Mucosa of descending colon (tissue), 3 donors: ENCODE data around the gene RASSF5. TPM values are rescaled to one million over a fixed set of nuclear protein-coding genes. Genes with fewer than 3 reads are reported as not detected.

Source experiments
- ATAC-seq: fragments of 200-7000 bp; cut with Tn5 transposase; one replicate; pipeline ENCODE4 v1.9.1; 2020; ENCODE audit warnings: mild to moderate bottlenecking, moderate library complexity
- DNase-seq, 3 donors: peaks; one replicate each; pipeline ENCODE4 v3.0.0-alpha.2; 2020
- H3K36me3 ChIP-seq: fragments of 200-600 bp; one replicate; pipeline ENCODE4 v1.8.0; 2021; ENCODE audit warnings: low read depth, mild to moderate bottlenecking
- H3K4me1 ChIP-seq: fragments of 200-600 bp; one replicate; pipeline ENCODE4 v1.8.0; 2021; ENCODE audit warnings: low read depth, mild to moderate bottlenecking
- H3K4me3 ChIP-seq: fragments of 200-600 bp; one replicate; pipeline ENCODE4 v1.8.0; 2021; ENCODE audit warnings: mild to moderate bottlenecking
- H3K9me3 ChIP-seq: fragments of 200-600 bp; one replicate; pipeline ENCODE4 v1.8.0; 2021; ENCODE audit warnings: mild to moderate bottlenecking
- intact Hi-C, 2 donors: fragments of 100-400 bp; cut with DNase I in 1 of 2; cut with micrococcal nuclease in 1 of 2; formaldehyde crosslinking; loops; one replicate each; pipeline versions ENCODE4 v1.11.0 to v1.11.1; 2022; cut with DNase I, micrococcal nuclease
- microRNA-seq: library from miRNA; unstranded; fragments of <30 nt; microRNA quantifications from one replicate; pipeline ENCODE4, GENCODE V29; 2019
- total RNA-seq, 3 donors: library from RNA; stranded (reverse); fragmentation: NEBNext Ultra II Directional in 2 of 3; extraction: Animal tissue kit (Norgen Biotek cat#: 25700) in 2 of 3; gene quantifications; one replicate each; pipeline versions ENCODE4 v1.2.1 to v1.2.4, GENCODE V29; 2021 to 2023
- TF ChIP-seq, protein P1 (sequence below): fragments of 200-600 bp; IDR thresholded peaks from one replicate; pipeline ENCODE4 v1.8.0; 2022; ENCODE audit warnings: antibody characterized with exemption, mild to moderate bottlenecking
- donor health status: DM: no; HTN: no; CAD: no; lungs with moderate emphysema.
- donor health status: DM: no; HTN: no; CAD: no.
- donor health status: DM: no; HTN: yes; CAD: no.

Gene RASSF5
- total RNA-seq, 3 donors from 2014 or later = 5.3 to 7.6 (median 5.8) TPM

GRCh38 chr1:206636671-206637070, 129.3 kb downstream of the RASSF5 start:
- Histone ChIP-seq H3K9me3 (no peaks in the 10 kb centered on the region), H3K36me3 (no peaks in the 10 kb centered on the region), H3K4me3 (no peak overlapping the region), H3K4me1 (peaks cover 12% of the 10 kb centered on the region)
- no peak for ATAC-seq
- TF ChIP-seq, protein P1, sequence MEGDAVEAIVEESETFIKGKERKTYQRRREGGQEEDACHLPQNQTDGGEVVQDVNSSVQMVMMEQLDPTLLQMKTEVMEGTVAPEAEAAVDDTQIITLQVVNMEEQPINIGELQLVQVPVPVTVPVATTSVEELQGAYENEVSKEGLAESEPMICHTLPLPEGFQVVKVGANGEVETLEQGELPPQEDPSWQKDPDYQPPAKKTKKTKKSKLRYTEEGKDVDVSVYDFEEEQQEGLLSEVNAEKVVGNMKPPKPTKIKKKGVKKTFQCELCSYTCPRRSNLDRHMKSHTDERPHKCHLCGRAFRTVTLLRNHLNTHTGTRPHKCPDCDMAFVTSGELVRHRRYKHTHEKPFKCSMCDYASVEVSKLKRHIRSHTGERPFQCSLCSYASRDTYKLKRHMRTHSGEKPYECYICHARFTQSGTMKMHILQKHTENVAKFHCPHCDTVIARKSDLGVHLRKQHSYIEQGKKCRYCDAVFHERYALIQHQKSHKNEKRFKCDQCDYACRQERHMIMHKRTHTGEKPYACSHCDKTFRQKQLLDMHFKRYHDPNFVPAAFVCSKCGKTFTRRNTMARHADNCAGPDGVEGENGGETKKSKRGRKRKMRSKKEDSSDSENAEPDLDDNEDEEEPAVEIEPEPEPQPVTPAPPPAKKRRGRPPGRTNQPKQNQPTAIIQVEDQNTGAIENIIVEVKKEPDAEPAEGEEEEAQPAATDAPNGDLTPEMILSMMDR = no peak
- intact Hi-C loops = loop anchor here (10.0 kb wide), 2 partner anchors 78 to 278 kb away; no protein-coding TSS in a partner anchor
- no peak for DNase-seq

DNA sequence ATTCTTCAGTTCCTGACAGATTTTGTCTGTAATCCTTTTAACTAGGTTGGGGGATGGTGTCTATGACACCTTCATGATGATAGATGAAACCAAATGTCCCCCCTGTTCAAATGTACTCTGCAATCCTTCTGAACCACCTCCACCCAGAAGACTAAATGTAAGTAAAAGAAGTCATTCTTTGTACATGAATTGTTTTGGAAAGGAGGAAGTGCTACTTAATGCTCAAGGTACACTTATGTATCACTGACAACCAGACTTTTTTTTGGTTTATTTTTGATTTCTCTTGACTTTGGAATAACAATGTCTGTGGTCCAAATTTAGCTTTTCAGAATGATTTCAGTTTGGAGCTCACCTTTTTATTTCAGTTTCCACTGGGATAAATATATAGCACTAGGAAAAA, 130.3 kb downstream of the RASSF5 start:
- Histone ChIP-seq H3K36me3 (no peaks in the 10 kb centered on the region), H3K4me1 (peaks cover 12% of the 10 kb centered on the region), H3K9me3 (no peaks in the 10 kb centered on the region), H3K4me3 (no peak overlapping the region)
- ATAC-seq (no peak), DNase-seq (no peak)
- TF ChIP-seq, protein P1 = no peak
- intact Hi-C loops = loop anchor here (10.0 kb wide), 2 partner anchors 77 to 277 kb away; no protein-coding TSS in a partner anchor

Small RNA genes lying within 50 kb of the gene (microRNA-seq; reads per million reads assigned to microRNA genes)
- 0.70 reads per million for gene MIR6769B

Other genes starting within 250 kb of the RASSF5 start
- 10 to 100 TPM in 2 of 3 donors, 1 to 10 TPM in 1; 9.7 to 24.7 (median 16.4) TPM for gene IKBKE, start 37.1 kb upstream of the RASSF5 start, total RNA-seq
- 10 to 100 TPM; 36.8 to 47.8 (median 43.9) TPM for gene EIF2D, start 104.9 kb downstream of the RASSF5 start, total RNA-seq
- gene DYRK3, start 128.0 kb downstream of the RASSF5 start, total RNA-seq = 1 to 10 TPM in 2 of 3 donors, under 1 TPM in 1; 0.61 to 4.7 (median 1.4) TPM
- 10 to 100 TPM; 68.4 to 75.2 (median 72.1) TPM for gene MAPKAPK2, start 177.4 kb downstream of the RASSF5 start, total RNA-seq